Neural cell (in vitro differentiated cells): ENCODE results near the gene PDYN.

Experiments used
- CTCF ChIP-seq: fragments of 450-650 bp; IDR thresholded peaks from 2 replicates; pipeline ENCODE4 v1.5.1; 2014; ENCODE audit warnings: antibody characterized with exemption, mild to moderate bottlenecking, moderate library complexity; ENCODE audit not compliant: poor library complexity, severe bottlenecking
- EP300 ChIP-seq: fragments of 450-650 bp; conservative IDR thresholded peaks from 2 replicates; pipeline ENCODE4 v1.6.1; 2014; ENCODE audit warnings: antibody characterized with exemption, mild to moderate bottlenecking, moderate library complexity; ENCODE audit not compliant: poor library complexity, severe bottlenecking
- EZH2 ChIP-seq: fragments of 200-600, 300-800 bp; shearing (Covaris generic), sonication (generic); IDR thresholded peaks from 2 replicates; pipeline ENCODE4 v1.6.1; 2014; ENCODE audit warnings: antibody characterized with exemption, low read length, borderline replicate concordance, mild to moderate bottlenecking; ENCODE audit not compliant: insufficient read depth, poor library complexity, severe bottlenecking
- POLR2AphosphoS5 ChIP-seq: IDR thresholded peaks from 2 replicates; pipeline ENCODE4 v1.6.1; 2012
- TF ChIP-seq, protein P1 (sequence below): IDR thresholded peaks from 2 replicates; pipeline ENCODE4 v1.6.1; 2012; ENCODE audit warnings: borderline replicate concordance

GRCh38 chr20:1973601-1974440 lies 20.0 kb downstream of the PDYN start:
- TF ChIP-seq CTCF (no peak), EZH2 (no peak), EP300 (no peak), POLR2AphosphoS5 (no peak)
- TF ChIP-seq, protein P1, sequence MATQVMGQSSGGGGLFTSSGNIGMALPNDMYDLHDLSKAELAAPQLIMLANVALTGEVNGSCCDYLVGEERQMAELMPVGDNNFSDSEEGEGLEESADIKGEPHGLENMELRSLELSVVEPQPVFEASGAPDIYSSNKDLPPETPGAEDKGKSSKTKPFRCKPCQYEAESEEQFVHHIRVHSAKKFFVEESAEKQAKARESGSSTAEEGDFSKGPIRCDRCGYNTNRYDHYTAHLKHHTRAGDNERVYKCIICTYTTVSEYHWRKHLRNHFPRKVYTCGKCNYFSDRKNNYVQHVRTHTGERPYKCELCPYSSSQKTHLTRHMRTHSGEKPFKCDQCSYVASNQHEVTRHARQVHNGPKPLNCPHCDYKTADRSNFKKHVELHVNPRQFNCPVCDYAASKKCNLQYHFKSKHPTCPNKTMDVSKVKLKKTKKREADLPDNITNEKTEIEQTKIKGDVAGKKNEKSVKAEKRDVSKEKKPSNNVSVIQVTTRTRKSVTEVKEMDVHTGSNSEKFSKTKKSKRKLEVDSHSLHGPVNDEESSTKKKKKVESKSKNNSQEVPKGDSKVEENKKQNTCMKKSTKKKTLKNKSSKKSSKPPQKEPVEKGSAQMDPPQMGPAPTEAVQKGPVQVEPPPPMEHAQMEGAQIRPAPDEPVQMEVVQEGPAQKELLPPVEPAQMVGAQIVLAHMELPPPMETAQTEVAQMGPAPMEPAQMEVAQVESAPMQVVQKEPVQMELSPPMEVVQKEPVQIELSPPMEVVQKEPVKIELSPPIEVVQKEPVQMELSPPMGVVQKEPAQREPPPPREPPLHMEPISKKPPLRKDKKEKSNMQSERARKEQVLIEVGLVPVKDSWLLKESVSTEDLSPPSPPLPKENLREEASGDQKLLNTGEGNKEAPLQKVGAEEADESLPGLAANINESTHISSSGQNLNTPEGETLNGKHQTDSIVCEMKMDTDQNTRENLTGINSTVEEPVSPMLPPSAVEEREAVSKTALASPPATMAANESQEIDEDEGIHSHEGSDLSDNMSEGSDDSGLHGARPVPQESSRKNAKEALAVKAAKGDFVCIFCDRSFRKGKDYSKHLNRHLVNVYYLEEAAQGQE: no peak
